HG03045 (cell line): ENCODE data around the gene TTC21A.
A peak's percentile ranks its signal among the peaks of the same experiment; 100 is the strongest.

Source experiments
- ATAC-seq: cut with Tn5 transposase; IDR thresholded peaks from one replicate; pipeline ENCODE4 v1.9.1; 2021; ENCODE audit warnings: mild to moderate bottlenecking, moderate library complexity; ENCODE audit not compliant: unreplicated experiment

Gene TTC21A

GRCh38 chr3:39177708-39178332, 70.3 kb downstream of the TTC21A start:
- peak; percentile 44 for ATAC-seq

GRCh38 chr3:39178553-39178952, 71.1 kb downstream of the TTC21A start:
- ATAC-seq: no peak

- no peak for ATAC-seq
Observed at GRCh38 chr3:39180183-39180545, 72.7 kb downstream of the TTC21A start.

- ATAC-seq: peak; percentile 89
Observed at GRCh38 chr3:39180546-39181346, 73.3 kb downstream of the TTC21A start.

- ATAC-seq: no peak
Observed at GRCh38 chr3:39181408-39182335, 74.2 kb downstream of the TTC21A start.

- no peak for ATAC-seq
Observed at GRCh38 chr3:39183211-39184080, 76.0 kb downstream of the TTC21A start.

GRCh38 chr3:39184081-39184967, 76.8 kb downstream of the TTC21A start:
- no peak for ATAC-seq

- ATAC-seq: no peak
Observed at GRCh38 chr3:39184968-39185285, 77.4 kb downstream of the TTC21A start.

- ATAC-seq: no peak
Observed at GRCh38 chr3:39185326-39185958, 78.0 kb downstream of the TTC21A start.

- no peak for ATAC-seq
Observed at GRCh38 chr3:39185959-39186691, 78.6 kb downstream of the TTC21A start.

GRCh38 chr3:39186692-39187151, 79.2 kb downstream of the TTC21A start:
- no peak for ATAC-seq

GRCh38 chr3:39187372-39188155, 80.1 kb downstream of the TTC21A start:
- ATAC-seq: no peak
